SH-SY5Y (cell line): Measurements from ENCODE around the gene SPAG17.

ENCODE experiments used
- GATA2 ChIP-seq: IDR thresholded peaks from 2 replicates; pipeline ENCODE4 v1.6.1; 2011; ENCODE audit warnings: mild to moderate bottlenecking, low read depth, low read length
- GATA3 ChIP-seq: IDR thresholded peaks from 2 replicates; pipeline ENCODE4 v1.6.1; 2011; ENCODE audit warnings: low read depth, mild to moderate bottlenecking, low read length, moderate library complexity

DNA sequence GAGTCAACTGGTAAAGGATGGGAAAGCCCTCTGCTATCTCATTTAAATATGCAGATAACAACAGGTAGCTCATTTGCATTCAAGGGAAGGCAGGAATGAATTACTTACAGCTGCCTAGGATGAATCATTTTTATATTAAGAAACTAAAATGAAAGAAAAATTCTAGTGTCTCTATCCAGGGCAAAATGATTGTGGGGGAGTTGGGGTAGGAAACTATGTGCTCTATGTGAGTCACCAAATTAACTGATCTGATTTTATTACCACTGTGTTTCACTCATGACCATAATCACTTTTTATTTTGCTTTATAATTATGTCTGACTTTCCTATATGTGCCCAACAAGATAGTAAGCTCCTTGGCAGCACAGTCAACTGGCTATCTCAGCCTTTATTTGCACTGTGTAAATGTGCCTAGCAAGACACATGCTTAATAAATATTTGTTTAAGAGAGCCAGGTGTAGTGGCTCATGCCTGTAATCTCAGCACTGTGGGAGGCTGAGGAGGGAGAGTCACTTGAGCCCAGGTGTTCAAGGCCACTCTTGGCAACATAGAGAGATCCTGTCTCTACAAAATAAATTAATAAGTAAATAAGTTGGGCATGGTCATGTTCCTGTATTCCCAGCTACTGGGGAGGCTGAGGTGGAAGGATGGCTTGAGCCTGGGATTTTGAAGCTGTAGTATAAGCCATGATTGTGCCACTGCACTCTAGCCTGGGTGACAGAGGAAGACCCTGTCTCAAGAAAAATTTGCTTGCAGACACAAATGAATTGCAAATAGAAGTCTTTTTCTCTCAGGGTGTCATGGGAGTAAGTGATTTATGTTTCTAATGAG lies 84.1 kb downstream of the SPAG17 start:
- TF ChIP-seq GATA3 (no peak), GATA2 (no peak)
